Uterus (tissue), 2 donors: ENCODE measurements around the gene ADIG.

ENCODE experiments used
- CTCF ChIP-seq, 4 experiments: fragments of 200-600 bp in 2 of 4; fragments of 450-650 bp in 2 of 4; sonication (generic) in 2 of 4; IDR thresholded peaks; one replicate each; pipeline ENCODE4 v1.5.1; 2016 to 2019; ENCODE audit warnings: antibody characterized with exemption in 4 of 4, mild to moderate bottlenecking in 2 of 4, moderate library complexity in 1 of 4
- POLR2A ChIP-seq, 2 donors: fragments of 450-650 bp; IDR thresholded peaks; one replicate each; pipeline ENCODE4 v1.6.1; 2016; ENCODE audit warnings: antibody characterized with exemption in 2 of 2, mild to moderate bottlenecking in 1 of 2, moderate library complexity in 1 of 2

- TF ChIP-seq CTCF (IDR thresholded peaks at IDR 0.05) (no peak), POLR2A (IDR thresholded peaks at IDR 0.05) (no peak)
Observed at GRCh38 chr20:38543014-38543906, 37.7 kb upstream of the ADIG start.
